ENCODE results near the gene NELL2.

DNA sequence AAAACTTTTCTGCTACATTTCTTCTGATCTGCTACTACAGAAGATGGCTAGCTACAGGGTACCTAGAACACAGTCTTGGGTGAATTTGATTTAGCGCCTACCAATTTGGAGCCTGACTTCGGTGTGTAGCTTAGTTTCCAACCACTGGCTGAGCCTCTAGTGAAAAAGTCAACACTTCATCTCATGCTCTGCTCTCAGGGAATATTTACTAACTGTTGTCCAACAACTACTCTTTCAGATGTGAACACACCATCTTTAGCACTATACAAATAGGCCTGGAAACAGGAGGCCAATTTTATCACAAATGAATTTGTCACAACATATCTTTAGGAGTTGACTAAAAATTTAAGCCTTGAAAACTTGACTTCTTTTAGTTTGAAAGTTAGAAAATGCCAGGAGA is 167.9 kb downstream of the NELL2 start:
- TF ChIP-seq, protein P1, sequence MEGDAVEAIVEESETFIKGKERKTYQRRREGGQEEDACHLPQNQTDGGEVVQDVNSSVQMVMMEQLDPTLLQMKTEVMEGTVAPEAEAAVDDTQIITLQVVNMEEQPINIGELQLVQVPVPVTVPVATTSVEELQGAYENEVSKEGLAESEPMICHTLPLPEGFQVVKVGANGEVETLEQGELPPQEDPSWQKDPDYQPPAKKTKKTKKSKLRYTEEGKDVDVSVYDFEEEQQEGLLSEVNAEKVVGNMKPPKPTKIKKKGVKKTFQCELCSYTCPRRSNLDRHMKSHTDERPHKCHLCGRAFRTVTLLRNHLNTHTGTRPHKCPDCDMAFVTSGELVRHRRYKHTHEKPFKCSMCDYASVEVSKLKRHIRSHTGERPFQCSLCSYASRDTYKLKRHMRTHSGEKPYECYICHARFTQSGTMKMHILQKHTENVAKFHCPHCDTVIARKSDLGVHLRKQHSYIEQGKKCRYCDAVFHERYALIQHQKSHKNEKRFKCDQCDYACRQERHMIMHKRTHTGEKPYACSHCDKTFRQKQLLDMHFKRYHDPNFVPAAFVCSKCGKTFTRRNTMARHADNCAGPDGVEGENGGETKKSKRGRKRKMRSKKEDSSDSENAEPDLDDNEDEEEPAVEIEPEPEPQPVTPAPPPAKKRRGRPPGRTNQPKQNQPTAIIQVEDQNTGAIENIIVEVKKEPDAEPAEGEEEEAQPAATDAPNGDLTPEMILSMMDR (IDR thresholded peaks at IDR 0.05) = no peak
- TF ChIP-seq POLR2A (IDR thresholded peaks at IDR 0.05) (no peak), POLR2AphosphoS5 (IDR thresholded peaks at IDR 0.05) (no peak)
